Stimulated activated CD4-positive, alpha-beta T cell treated with anti-CD3 and anti-CD28 coated beads, Interleukin-2, amount 100 ng/mL, for 48 hours (primary cell): ENCODE results near the gene ANO10.
"Not testable (repeated sequence)": the region's sequence is repeated elsewhere in the genome, so short reads cannot be mapped to it uniquely, and the experiment has no call there.

Experiments used
- DNase-seq, 2 donors: peaks; one replicate each; pipeline ENCODE4 v3.0.0-alpha.2; 2020

ANO10 gene

GRCh38 chr3:43462566-43462965 is 159.2 kb downstream of the ANO10 start:
- not testable (repeated sequence) for DNase-seq

GRCh38 chr3:43461345-43461744 is 160.5 kb downstream of the ANO10 start:
- no peak for DNase-seq

GRCh38 chr3:43457038-43457437 is 164.8 kb downstream of the ANO10 start:
- DNase-seq, result not testable (repeated sequence)

GRCh38 chr3:43455233-43455632 is 166.6 kb downstream of the ANO10 start:
- no peak for DNase-seq

GRCh38 chr3:43453981-43454380 is 167.8 kb downstream of the ANO10 start:
- no peak for DNase-seq

- no peak for DNase-seq
These were observed 170.0 kb downstream of the ANO10 start for GRCh38 chr3:43451670-43452254.

GRCh38 chr3:43448098-43448497 is 173.7 kb downstream of the ANO10 start:
- DNase-seq, result no peak

- no peak for DNase-seq
These were observed 176.0 kb downstream of the ANO10 start for GRCh38 chr3:43445820-43446219.

- DNase-seq, result no peak
These were observed 178.9 kb downstream of the ANO10 start for GRCh38 chr3:43442872-43443395.

GRCh38 chr3:43436507-43437140 is 185.2 kb downstream of the ANO10 start:
- DNase-seq, result no peak

- no peak for DNase-seq
These were observed 186.1 kb downstream of the ANO10 start for GRCh38 chr3:43435706-43436105.

GRCh38 chr3:43434431-43434830 is 187.4 kb downstream of the ANO10 start:
- DNase-seq, result no peak

GRCh38 chr3:43432462-43432861 is 189.3 kb downstream of the ANO10 start:
- DNase-seq, result no peak

GRCh38 chr3:43426388-43426787 is 195.4 kb downstream of the ANO10 start:
- no peak for DNase-seq

- DNase-seq, result no peak
These were observed 196.0 kb downstream of the ANO10 start for GRCh38 chr3:43425829-43426228.

- DNase-seq, result no peak
These were observed 198.2 kb downstream of the ANO10 start for GRCh38 chr3:43423639-43424038.

GRCh38 chr3:43423142-43423541 is 198.7 kb downstream of the ANO10 start:
- no peak for DNase-seq

GRCh38 chr3:43418601-43419272 is 203.1 kb downstream of the ANO10 start:
- DNase-seq, result no peak

GRCh38 chr3:43417133-43417532 is 204.7 kb downstream of the ANO10 start:
- no peak for DNase-seq

- no peak for DNase-seq
These were observed 206.7 kb downstream of the ANO10 start for GRCh38 chr3:43415088-43415487.

GRCh38 chr3:43413676-43414368 is 208.0 kb downstream of the ANO10 start:
- DNase-seq, result no peak

GRCh38 chr3:43411429-43411828 is 210.4 kb downstream of the ANO10 start:
- DNase-seq, result no peak

- no peak for DNase-seq
These were observed 211.2 kb downstream of the ANO10 start for GRCh38 chr3:43410592-43410991.

- no peak for DNase-seq
These were observed 212.3 kb downstream of the ANO10 start for GRCh38 chr3:43409506-43409905.
